T-helper 22 cell (primary cell): ENCODE data around the gene C6orf89.
"Not testable (repeated sequence)": the region's sequence is repeated elsewhere in the genome, so short reads cannot be mapped to it uniquely, and the experiment has no call there.

Source experiments
- DNase-seq: peaks from one replicate; pipeline ENCODE4 v3.0.0-alpha.2; 2020; ENCODE audit warnings: low read depth

Gene C6orf89

DNA sequence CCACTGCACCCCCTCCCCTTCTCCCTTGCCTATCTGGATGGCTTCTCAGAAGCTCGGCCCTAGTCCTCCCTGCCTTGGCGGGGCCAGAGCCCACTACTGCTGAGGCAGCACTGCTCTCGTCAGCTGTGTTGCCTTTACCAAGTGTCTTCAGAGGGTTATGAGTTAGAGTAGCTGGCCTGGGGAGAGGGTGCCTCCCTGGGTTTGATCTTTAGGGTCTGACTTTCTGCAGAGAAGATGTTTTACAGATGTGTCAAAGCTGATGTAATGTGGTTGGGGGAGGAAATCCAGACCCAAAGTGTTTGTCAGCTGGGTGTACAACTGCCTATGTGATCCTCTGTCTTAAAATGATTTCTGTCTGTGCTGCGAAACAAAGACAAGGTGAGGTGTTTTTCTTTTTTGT, 38.4 kb downstream of the C6orf89 start:
- DNase-seq: no peak

DNA sequence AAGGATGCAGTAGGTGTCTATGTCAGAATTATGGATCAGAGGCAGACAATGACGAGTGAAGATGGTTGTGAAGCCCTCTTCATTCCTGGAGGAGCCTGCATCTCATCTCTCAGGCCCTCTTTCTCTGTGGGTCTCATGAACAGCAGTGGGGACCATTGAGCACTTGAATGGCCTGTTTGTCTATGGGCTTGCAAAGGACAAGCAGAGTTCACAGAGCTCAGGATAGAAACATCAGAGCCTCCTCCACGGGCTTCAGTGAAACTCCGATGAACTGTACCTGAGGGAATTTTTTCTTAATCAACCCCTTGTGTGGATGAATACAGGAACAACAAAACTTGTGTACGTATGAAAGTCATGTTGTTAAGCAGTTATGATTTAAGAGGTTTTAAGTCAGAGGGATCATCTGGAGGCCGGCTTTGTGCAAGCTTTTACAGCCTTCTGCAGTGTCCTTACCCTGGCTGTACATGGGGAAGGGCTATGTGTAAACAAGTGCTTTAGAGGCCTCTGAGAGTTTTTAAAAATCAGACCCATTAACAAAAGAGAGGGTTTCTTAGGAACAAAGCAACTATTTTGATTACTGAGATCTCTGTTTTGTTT, 39.1 kb downstream of the C6orf89 start:
- DNase-seq: no peak

DNA sequence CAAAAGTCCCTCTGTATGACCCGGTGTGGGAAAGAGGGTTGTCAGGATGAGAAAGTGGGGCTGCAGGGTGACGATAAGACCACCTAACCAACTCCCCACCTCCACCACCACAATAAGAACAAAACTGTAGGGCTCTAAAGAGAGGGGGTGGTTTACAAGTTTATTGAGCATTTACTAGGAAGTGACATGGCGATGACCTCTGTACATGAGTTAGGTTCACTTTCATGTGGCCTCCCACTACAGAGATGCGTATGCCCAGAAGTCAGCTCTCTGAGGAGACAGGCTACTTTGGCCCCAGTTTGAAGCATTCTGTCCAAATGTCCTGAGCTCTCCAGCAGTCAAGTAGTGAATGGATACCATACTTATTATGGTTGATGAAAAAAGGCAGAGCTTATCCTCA, 40.1 kb downstream of the C6orf89 start:
- DNase-seq: no peak

DNA sequence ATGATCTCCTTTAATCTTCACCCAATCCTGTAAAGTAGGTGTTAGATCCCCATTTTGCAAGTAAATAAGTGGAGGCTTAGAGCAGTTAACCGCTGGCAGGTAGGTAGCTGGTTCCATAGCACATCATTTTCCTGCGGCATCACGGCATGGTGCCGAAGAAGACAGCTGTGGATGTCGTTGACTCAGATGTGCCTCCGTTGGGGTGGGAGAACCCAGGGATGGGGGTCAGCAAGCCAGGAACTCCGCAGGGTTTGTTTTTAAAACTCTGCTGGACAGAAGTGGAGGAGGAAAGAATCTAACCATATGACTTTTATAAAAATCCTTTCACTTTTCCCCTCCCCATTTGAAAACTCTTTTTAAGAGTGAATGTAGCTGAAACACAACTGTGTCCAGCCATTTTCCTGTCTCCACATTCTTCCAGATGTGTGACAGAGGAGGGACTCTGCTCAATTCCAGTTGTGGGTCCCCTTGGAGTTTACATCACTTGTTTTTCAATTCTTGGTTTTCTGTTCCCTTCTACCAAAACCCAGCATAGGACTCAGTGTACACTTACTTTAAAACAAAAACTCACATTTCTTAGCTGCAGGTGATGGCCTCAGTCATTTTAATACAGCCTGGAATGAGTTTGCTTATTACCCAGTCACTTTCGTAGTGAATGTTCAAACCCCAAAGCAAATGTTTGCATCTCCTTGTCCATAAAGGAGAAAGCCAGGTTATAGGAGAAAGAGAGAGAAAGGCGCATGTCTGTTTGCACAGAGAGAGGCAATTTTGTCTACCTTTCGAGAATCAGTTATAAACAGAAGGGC, 41.2 kb downstream of the C6orf89 start:
- DNase-seq: no peak

DNA sequence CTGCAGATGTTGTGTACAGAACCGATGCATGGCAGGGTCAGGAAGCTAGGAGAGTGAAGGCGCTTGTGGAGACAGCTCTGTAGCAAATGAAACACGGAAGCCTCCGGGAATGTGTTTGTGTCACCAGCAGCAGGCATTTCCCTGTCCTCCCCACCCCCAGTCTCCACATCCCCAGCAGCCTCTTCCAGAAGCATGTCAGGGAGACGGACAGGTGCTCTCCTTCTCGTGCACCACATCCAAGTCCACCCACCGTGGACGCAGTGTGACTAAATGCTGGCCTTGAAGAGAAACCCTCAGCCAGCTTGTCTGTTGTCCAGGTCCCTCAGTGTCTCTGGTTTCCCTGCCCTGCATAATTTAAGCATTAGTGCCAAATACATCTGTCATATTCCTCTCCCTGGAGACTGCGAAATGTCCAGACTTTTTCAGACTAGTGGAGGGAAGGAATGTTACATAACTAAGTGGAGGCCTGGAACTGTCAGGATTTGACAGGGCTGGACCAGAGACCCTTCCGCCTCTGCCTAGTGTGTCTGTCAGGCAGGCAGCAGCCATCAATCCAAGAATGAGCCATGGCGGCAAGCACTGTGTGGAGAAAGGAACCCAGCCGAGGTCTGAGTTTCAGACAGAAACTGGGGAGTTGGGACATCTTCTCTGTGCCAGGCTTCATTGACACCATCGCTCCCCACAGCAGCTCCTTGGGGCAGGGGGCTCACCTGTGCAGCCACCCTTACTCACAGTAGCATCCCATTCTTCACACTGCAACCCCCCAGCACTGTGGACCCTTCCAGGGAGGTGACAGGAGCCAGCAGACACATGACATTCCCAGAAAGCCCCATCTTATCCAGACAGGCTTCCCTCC, 42.2 kb downstream of the C6orf89 start:
- DNase-seq: no peak

DNA sequence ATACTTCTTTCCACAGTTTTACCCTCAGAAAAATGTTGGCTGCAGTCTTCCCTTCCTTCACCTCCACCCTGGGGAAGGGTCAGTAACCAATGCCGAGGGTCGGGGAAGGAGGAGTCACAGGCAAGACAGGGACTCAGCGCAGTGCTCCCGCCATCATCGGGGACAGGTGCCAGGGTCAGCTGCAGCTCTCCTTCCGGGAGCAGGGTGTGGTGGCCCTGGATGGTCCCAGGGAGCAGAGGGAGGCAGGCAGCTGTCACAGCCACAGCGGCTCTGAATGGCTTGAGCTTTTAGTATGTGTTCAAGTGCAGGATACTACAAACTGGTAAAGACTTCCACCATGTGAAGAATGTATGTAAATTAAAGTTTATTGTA, 42.8 kb downstream of the C6orf89 start:
- DNase-seq: no peak

DNA sequence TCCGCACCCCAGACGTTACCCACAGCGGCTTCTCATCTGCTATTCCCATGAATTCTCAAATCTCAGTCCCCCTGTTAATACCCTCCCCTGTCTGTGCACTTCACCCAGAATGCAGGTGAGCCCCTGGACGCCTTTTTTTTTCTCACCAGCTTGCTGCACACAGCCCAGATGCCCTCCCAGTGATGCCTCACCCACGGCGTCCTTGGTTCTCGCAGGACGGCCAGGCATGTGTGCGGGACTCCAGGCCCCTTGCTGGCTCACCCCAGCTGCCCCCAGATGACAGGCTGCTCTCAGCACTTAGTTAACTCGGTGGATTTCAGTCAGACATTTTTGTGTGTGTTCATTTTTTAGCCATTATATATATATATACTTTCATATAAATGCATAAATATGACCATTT, 43.4 kb downstream of the C6orf89 start:
- no peak for DNase-seq

DNA sequence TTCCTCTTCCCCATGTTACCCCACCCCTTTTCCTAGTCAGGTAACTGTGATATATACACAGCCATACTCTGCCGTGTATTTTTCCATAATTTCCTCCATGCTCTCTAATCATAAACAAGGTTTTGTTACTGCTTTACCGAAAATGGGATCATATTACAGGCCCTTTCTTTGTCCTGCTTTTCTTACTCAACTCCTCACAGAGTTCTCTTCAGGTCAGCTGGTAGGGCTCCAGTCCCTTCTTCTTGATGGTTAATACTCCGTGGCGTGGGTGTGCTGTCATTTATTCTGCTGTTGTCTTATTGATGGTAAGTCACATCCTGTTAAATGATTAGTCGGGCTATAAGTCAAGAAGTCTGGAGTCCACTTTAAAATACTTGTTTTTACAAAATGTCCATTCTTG, 43.9 kb downstream of the C6orf89 start:
- DNase-seq: no peak

DNA sequence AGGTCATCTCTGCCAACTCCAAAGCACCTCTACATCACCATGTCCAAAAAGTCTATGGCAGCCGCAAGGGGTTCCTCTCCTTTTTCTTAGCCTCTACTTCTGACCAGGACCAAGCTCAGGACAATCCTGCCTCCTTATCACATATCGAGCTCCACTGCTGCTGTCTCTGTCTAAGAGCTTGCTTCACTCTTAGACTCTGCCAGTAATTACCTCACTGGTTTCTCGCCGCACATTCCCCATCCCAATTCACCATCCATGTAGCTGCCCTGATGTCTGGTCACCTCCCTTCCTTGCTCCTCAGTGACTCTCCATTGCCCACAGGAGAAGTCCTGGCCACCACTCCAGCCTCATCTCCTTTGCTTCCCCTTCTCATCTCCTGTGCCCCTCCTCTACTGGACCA, 44.7 kb downstream of the C6orf89 start:
- DNase-seq: no peak

DNA sequence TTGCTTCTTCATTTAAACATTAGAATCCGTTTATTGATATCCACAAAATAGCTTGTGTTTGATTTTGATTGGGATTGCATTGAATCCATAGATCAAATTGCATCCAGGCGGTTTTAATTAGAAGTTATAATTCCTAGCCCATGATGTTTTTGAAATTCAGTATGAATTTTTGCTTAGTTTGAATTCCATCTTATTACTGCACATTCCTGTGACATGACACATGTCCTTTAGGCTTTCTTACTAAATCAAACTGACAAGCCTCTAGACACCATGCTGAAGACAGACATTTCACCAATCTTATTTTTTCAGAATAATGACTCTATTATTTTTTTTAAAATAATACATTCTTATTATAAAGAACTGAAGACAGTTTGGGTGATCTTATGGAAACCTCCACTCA, 47.4 kb downstream of the C6orf89 start:
- DNase-seq: no peak

DNA sequence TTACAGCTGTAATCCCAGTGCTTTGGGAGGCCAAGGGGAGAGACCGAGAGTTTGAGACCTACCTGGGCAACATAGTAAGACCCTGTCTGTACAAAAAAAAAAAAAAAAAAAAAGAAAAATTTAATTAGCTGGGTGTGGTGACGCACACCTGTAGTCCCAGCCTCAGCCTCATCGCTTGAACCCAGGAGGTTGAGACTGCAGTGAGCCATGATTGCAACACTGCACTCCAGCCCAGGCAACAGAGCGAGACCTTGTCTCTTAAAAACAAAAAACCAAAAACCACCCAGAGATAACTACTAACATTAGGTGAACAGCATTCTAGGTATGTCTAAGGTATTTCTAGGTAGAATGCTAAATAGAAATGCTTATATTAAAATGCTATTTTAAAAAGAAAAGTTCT, 47.8 kb downstream of the C6orf89 start:
- no peak for DNase-seq

DNA sequence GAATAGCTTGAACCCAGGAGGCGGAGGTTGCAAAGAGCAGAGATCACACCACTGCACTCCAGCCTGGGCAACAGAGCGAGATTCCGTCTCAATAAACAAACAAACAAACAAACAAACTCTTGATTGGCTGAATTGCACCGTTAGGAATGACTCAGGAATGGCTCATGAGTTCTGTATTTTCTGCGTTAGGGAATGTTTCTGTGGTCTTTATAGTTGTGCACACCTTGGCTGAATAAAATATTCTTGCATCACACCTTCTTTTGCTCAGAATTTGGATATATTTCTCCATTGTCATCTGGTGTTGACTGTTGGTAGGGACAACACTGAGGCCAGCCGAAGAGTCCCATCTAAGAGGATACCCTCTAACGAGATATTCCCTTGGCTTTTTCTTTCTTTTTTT, 49.1 kb downstream of the C6orf89 start:
- no peak for DNase-seq

DNA sequence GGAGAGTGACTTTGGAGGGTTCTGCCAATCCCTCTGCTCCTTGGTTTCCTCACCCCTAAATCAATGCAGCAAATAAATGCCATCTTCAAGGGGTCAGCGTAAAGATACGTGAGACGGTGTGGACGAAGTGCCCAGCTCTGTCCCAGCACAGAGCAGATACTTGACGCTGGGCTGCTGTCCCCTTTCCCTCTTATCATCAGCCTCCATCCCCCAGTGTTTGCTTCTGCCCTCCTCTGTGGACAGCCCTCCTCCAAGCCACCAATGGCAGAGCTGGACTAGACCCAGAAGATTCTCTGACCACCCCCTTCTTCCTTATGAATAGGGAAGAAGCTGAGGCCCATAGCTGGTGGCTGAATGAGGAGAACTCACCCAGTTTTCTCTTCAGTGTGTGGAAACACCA, 51.1 kb downstream of the C6orf89 start:
- DNase-seq: no peak

DNA sequence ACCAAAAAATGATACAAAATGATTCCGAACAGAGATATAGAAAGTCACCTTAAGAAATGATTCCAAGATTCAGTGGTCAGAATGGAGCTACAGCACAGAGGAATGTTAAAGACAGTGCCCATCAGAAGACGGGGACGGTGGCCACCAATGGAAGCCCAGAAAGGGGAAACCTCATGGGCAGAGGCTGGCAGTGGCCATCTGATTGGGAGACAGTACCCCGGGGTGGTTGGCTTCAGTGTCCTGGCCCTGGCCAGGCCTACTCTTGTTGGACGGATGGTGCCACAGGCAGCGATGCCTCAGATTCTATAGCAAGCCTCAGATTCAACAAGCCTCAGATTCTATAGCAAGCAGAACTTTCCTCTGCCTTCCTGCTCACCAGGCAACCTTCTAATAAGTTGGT, 52.1 kb downstream of the C6orf89 start:
- DNase-seq: no peak

DNA sequence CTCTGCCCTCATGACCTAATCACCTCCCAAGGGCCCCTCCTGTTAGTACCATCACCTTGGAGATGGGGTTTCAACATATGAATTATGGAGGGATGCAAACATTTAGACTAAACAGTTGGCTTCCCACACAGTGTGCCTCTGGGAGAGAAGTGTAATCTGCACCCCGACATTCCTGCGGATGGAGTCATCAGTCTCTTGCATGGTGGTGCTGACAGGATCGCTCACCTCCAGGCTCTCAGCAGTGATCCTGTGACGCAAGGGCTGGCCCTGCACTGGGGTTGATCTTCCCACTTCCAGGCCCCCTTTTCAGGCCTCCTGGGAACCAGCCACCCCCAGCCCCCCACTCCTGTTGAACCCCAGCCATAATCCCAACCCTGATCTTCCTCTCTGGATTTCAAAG, 52.8 kb downstream of the C6orf89 start:
- DNase-seq: no peak

DNA sequence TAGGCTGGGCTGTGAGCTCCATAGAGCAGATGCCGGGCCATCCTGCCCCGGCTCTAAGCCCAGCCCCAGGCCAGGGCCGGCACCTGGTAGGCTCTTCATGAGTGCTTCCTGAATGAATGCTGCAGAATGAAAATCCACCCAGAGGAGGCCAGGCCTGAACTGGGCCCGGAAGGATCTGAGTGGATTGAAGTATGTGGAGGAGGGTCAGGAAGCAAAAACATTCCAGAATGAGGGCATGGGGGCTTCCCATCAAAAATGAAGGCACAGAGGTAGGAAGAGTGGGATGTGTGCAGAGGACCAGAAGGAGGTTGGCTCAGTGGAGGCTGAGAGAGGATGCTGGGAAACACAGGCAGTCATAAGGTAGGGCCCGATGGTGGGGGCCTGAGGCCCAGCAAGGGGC, 53.3 kb downstream of the C6orf89 start:
- DNase-seq: not testable (repeated sequence)

DNA sequence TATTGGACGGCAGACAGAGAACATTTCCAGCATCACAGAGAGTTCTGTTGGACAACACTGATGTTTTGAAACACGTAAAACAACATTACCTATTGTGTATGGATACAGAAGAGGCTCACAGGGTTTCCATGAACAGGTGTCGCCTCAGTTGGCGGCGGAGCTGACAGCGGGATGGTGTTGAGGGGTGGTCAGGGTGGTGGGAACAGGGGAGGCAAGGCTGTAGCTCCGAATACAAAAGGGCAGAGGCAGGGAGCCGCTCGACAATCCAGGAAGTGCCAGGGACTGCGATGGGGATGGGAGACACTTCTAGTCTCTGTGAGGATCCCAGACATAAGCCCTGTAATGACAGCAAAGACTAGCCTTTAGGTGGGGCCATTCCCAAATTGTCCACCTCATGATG, 54.3 kb downstream of the C6orf89 start:
- DNase-seq: no peak

DNA sequence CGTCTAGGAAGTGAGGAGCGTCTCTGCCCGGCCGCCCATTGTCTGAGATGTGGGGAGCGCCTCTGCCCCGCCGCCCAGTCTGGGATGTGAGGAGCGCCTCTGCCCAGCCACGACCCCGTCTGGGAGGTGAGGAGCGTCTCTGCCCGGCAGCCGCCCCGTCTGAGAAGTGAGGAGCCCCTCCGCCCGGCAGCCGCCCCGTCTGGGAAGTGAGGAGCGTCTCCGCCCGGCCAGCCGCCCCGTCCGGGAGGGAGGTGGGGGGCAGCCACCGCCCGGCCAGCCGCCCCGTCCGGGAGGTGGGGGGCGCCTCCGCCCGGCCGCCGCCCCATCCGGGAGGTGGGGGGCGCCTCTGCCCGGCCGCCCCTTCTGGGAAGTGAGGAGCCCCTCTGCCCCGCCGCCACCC, 55.8 kb downstream of the C6orf89 start:
- not testable (repeated sequence) for DNase-seq

DNA sequence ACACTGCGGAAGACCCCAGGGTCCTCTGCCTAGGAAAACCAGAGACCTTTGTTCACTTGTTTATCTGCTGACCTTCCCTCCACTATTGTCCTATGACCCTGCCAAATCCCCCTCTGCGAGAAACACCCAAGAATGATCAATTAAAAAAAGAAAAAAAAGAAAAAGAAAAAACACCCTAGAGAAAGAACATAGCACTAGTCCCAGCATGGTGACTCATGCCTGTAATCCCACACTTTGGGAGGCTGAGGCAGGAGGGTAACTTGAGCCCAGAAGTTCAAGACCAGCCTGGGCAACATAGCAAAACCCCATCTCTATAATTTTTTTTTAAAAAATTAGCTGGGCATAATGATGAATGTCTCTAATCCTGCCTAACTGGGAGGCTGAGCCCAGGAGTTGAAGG, 56.6 kb downstream of the C6orf89 start:
- DNase-seq: not testable (repeated sequence)

DNA sequence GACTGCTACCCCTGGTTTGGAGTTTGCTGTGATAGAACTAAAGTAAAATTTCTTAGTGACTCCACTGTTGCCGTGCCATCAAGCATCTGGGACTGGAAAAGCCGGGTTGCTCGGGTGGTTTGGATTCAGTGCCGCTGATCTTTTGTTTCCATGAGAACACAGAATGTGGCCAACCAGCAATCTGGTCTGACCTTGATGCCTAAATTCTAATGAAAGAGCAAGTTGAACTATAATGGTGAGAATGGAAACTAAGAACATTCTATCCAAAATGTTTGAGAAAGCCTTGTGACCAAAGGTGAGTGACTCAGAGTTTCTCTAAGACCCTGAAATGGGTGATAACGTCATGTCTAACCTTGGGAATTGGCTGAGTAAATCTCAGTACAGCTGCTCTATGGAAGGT, 58.9 kb downstream of the C6orf89 start:
- DNase-seq: no peak

DNA sequence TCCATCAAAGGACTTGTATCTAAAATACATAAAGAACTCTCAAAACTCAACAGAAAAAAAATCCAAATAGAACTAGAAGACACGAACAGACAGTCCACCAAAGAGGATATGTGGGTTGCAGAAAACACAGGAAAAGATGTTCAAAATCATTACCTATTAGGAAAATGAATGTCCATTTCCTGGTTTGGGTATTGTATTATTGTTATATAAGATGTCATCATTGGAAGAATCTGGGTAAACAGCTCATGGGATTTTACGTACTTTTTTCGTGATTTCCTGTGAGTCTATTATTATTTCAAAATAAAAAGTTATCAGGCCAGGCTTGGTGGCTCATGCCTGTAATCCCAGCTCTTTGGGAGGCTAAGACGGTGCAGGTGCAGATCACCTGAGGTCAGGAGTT, 59.5 kb downstream of the C6orf89 start:
- DNase-seq: no peak

DNA sequence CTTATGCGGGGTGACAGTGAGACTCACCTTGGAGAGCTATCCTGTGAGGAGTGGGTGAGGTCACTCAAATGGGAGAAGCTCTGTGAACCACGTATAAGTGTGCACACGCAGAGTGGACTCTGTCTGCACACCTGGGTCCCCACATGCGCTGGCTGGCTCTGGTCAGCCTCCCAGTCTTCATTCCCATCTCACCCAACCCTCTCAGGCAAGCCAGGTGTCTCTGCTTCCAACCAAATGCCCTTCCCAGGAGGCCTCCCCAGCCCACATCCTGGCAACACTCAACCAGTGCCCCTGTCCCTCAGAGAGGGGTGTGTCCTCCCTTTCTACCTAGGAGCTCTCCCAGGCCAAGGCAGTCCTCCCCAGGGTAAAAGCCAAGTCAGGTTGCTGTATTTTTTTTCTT, 60.8 kb downstream of the C6orf89 start:
- no peak for DNase-seq
